Stimulated activated CD8-positive, alpha-beta memory T cell treated with anti-CD3 and anti-CD28 coated beads, Interleukin-12 subunit alpha, Interleukin-12 subunit beta, amount 100 ng/mL, for 1 hour (primary cell): ENCODE results near the gene PINK1.

Experiments
- DNase-seq: peaks from one replicate; pipeline ENCODE4 v3.0.0-alpha.2; 2020; ENCODE audit warnings: low read depth

The PINK1 gene

GRCh38 chr1:20611652-20612051 is 21.6 kb upstream of the PINK1 start:
- no peak for DNase-seq

GRCh38 chr1:20612221-20612746 is 21.0 kb upstream of the PINK1 start:
- no peak for DNase-seq

- no peak for DNase-seq
Measured at GRCh38 chr1:20614131-20614579, 19.1 kb upstream of the PINK1 start.

GRCh38 chr1:20615946-20616846 is 17.1 kb upstream of the PINK1 start:
- no peak for DNase-seq

- no peak for DNase-seq
Measured at GRCh38 chr1:20616847-20617487, 16.3 kb upstream of the PINK1 start.

GRCh38 chr1:20618550-20618949 is 14.7 kb upstream of the PINK1 start:
- no peak for DNase-seq

GRCh38 chr1:20619999-20620398 is 13.3 kb upstream of the PINK1 start:
- no peak for DNase-seq

GRCh38 chr1:20621012-20621411 is 12.2 kb upstream of the PINK1 start:
- no peak for DNase-seq

- DNase-seq, result no peak
Measured at GRCh38 chr1:20624709-20625108, 8.5 kb upstream of the PINK1 start.

GRCh38 chr1:20625176-20626097 is 7.8 kb upstream of the PINK1 start:
- DNase-seq, result no peak

- DNase-seq, result no peak
Measured at GRCh38 chr1:20626098-20626427, 7.2 kb upstream of the PINK1 start.

GRCh38 chr1:20626524-20626923 is 6.7 kb upstream of the PINK1 start:
- no peak for DNase-seq

GRCh38 chr1:20630729-20631128 is 2.5 kb upstream of the PINK1 start:
- no peak for DNase-seq

- no peak for DNase-seq
Measured at GRCh38 chr1:20632386-20632785, 872 bp upstream of the PINK1 start.

GRCh38 chr1:20634065-20634593 is 871 bp downstream of the PINK1 start:
- no peak for DNase-seq

- no peak for DNase-seq
Measured at GRCh38 chr1:20634594-20635084, 1.4 kb downstream of the PINK1 start.

GRCh38 chr1:20636785-20637347 is 3.6 kb downstream of the PINK1 start:
- DNase-seq, result no peak

GRCh38 chr1:20640183-20640597 is 6.9 kb downstream of the PINK1 start:
- DNase-seq, result peak; percentile 30

- no peak for DNase-seq
Measured at GRCh38 chr1:20641975-20642374, 8.7 kb downstream of the PINK1 start.

- DNase-seq, result no peak
Measured at GRCh38 chr1:20643080-20643479, 9.8 kb downstream of the PINK1 start.

- no peak for DNase-seq
Measured at GRCh38 chr1:20644416-20644815, 11.2 kb downstream of the PINK1 start.
